HepG2 (cell line): ENCODE measurements around the gene PRKCE. TPM values are rescaled to one million over a fixed set of nuclear protein-coding genes. Genes with fewer than 3 reads are reported as not detected.

Experiments used
- ATAC-seq: fragments of 200-7000 bp; cut with Tn5 transposase; 3 replicates; pipeline ENCODE4 v1.9.1; 2020; ENCODE audit warnings: mild to moderate bottlenecking, moderate library complexity
- BruUV-seq: library from RNA; stranded (reverse); fragments of 400-500 nt; replicated peaks from 2 replicates; lab custom pipeline; 2021; lab: Mats Ljungman, UMichigan
- CTCF ChIA-PET: fragments of 300-600 bp; formaldehyde crosslinking; extraction: SDS; loops from one replicate; lab custom pipeline; 2021; ENCODE audit warnings: low total read pairs, inconsistent platforms, low intra/inter-chr PET ratio; lab: Yijun Ruan, JAX
- POLR2A ChIA-PET: fragments of 350-600 bp; sonication (Branson Sonifier 250); formaldehyde crosslinking; loops from one replicate; lab custom pipeline; 2020; ENCODE audit warnings: antibody characterized with exemption, inconsistent platforms; lab: Yijun Ruan, JAX
- DNase-seq: peaks from one replicate; pipeline ENCODE4 v3.0.0-alpha.2; 2015; ENCODE audit warnings: low spot score
- FAIRE-seq: peaks from 3 replicates; lab custom pipeline; 2011; peaks lifted over from hg19 to GRCh38; lab: Jason Lieb, UNC
- H2AFZ ChIP-seq: one replicate; pipeline ENCODE4 v1.6.1; 2011; ENCODE audit warnings: low read length, inconsistent platforms
- H3K27ac ChIP-seq: fragments of 300-600 bp; 3 replicates; pipeline ENCODE4 v1.8.0; 2011; ENCODE audit warnings: mixed run types, mild to moderate bottlenecking, mixed read lengths, low read length, inconsistent platforms; ENCODE audit not compliant: insufficient read depth; ENCODE audit errors: extremely low read length
- H3K27me3 ChIP-seq, 2 experiments: fragments of 200-600 bp in 1 of 2; 2 replicates in 1 of 2; 3 replicates in 1 of 2; pipeline versions ENCODE4 v1.6.0 to v1.8.0; 2011; ENCODE audit warnings: low read length in 2 of 2, mild to moderate bottlenecking in 2 of 2, moderate library complexity in 2 of 2, inconsistent platforms in 1 of 2; ENCODE audit not compliant: insufficient read depth in 2 of 2, control insufficient read depth in 1 of 2
- H3K36me3 ChIP-seq, 2 experiments: fragments of 200-600 bp in 1 of 2; replicated peaks in 1 of 2; 2 replicates in 1 of 2; 3 replicates in 1 of 2; pipeline versions ENCODE4 v1.5.1 to v1.8.0; 2011; ENCODE audit warnings: low read length in 2 of 2, inconsistent platforms in 1 of 2; ENCODE audit not compliant: insufficient read depth in 2 of 2, control insufficient read depth in 1 of 2
- H3K4me1 ChIP-seq: 2 replicates; pipeline ENCODE4 v1.5.1; 2012; ENCODE audit warnings: low read length, inconsistent platforms; ENCODE audit not compliant: insufficient read depth
- H3K4me2 ChIP-seq: 2 replicates; pipeline ENCODE4 v1.6.0; 2011; ENCODE audit warnings: low read depth, low read length, inconsistent platforms
- H3K4me3 ChIP-seq, 3 experiments: fragments of 200-600 bp in 1 of 3; sonication (generic), shearing (Covaris generic) in 1 of 3; replicated peaks in 1 of 3; 2 replicates each; pipeline ENCODE4 v1.5.1; 2011 to 2016; ENCODE audit warnings: low read length in 3 of 3, inconsistent platforms in 2 of 3, low read depth in 2 of 3, mild to moderate bottlenecking in 2 of 3, control low read depth in 1 of 3, mixed read lengths in 1 of 3; ENCODE audit not compliant: insufficient read depth in 1 of 3
- H3K79me2 ChIP-seq: one replicate; pipeline ENCODE4 v1.6.1; 2011; ENCODE audit warnings: low read length, inconsistent platforms; ENCODE audit not compliant: insufficient read depth
- H3K9ac ChIP-seq: 2 replicates; pipeline ENCODE4 v1.6.0; 2011; ENCODE audit warnings: mild to moderate bottlenecking, low read depth, low read length, inconsistent platforms; ENCODE audit not compliant: insufficient read depth
- H3K9me3 ChIP-seq: 2 replicates; pipeline ENCODE4 v1.5.1; 2012; ENCODE audit warnings: mild to moderate bottlenecking, low read length
- H4K20me1 ChIP-seq: 2 replicates; pipeline ENCODE4 v1.6.0; 2011; ENCODE audit warnings: inconsistent platforms, mild to moderate bottlenecking, low read length, moderate library complexity; ENCODE audit not compliant: insufficient read depth
- ADNP ChIP-seq: sonication (generic); formaldehyde crosslinking; IDR thresholded peaks from 2 replicates; pipeline ENCODE4 v1.4.0; 2020; ENCODE audit warnings: missing genetic modification reagents
- ATF7-NPFF ChIP-seq: sonication (generic); formaldehyde crosslinking; IDR thresholded peaks from 2 replicates; pipeline ENCODE4 v1.8.1; 2023; ENCODE audit warnings: mild to moderate bottlenecking, low read depth, missing genetic modification reagents, moderate library complexity
- EP300 ChIP-seq, 3 experiments: sonication (generic) in 1 of 3; formaldehyde crosslinking in 1 of 3; IDR thresholded peaks; 2 replicates each; pipeline versions ENCODE4 v1.5.1 to v1.6.1; 2011 to 2020; ENCODE audit warnings: low read depth in 2 of 3, low read length in 2 of 3, borderline replicate concordance in 1 of 3, improper control_type of control experiment in 1 of 3, mild to moderate bottlenecking in 1 of 3, missing genetic modification reagents in 1 of 3, moderate library complexity in 1 of 3
- ETV6 ChIP-seq: sonication (generic); formaldehyde crosslinking; conservative IDR thresholded peaks from 2 replicates; pipeline ENCODE4 v1.4.0; 2020; ENCODE audit warnings: missing genetic modification reagents
- GABPA ChIP-seq, 2 experiments: IDR thresholded peaks; 2 replicates each; pipeline ENCODE4 v1.6.1; 2011 to 2016; ENCODE audit warnings: low read depth in 2 of 2, low read length in 1 of 2, missing biosample characterization in 1 of 2, missing genetic modification characterization in 1 of 2
- KAT7 ChIP-seq: IDR thresholded peaks from 2 replicates; pipeline ENCODE4 v1.6.1; 2018; ENCODE audit warnings: borderline replicate concordance, missing compliant biosample characterization
- SP140L ChIP-seq: sonication (generic); formaldehyde crosslinking; IDR thresholded peaks from 2 replicates; pipeline ENCODE4 v1.4.0; 2020; ENCODE audit warnings: missing genetic modification reagents, borderline replicate concordance
- YY1 ChIP-seq: IDR thresholded peaks from 2 replicates; pipeline ENCODE4 v1.6.1; 2011; ENCODE audit warnings: low read length, low read depth, moderate library complexity, mild to moderate bottlenecking; ENCODE audit not compliant: insufficient read depth, insufficient replicate concordance
- ZBTB26 ChIP-seq: IDR thresholded peaks from 2 replicates; pipeline ENCODE4 v1.6.1; 2016; ENCODE audit warnings: missing compliant biosample characterization, missing genetic modification reagents, borderline replicate concordance
- ZNF143 ChIP-seq: sonication (generic); formaldehyde crosslinking; IDR thresholded peaks from 2 replicates; pipeline ENCODE4 v1.4.0; 2020; ENCODE audit warnings: missing genetic modification reagents
- ZNF343 ChIP-seq: sonication (generic); formaldehyde crosslinking; IDR thresholded peaks from 2 replicates; pipeline ENCODE4 v1.4.0; 2020; ENCODE audit warnings: mild to moderate bottlenecking, missing genetic modification reagents
- ZNF7 ChIP-seq: IDR thresholded peaks from 2 replicates; pipeline ENCODE4 v1.6.1; 2016; ENCODE audit warnings: missing biosample characterization, missing genetic modification reagents
- WGBS: methylation state at CpG from one replicate; pipeline ENCODE4 v1.1.6; 2017; ENCODE audit warnings: low lambda C conversion rate; 5-methylcytosine and 5-hydroxymethylcytosine counted together
- in situ Hi-C: cut with HindIII; loops from 2 replicates; pipeline ENCODE4 v1.10.0; 2017; ENCODE audit warnings: low pct_unique_long_range_greater_than_20kb; ENCODE audit not compliant: extremely low pct_ligation_motif_present
- intact Hi-C: fragments of 100-400 bp; cut with micrococcal nuclease; formaldehyde crosslinking; loops from one replicate; pipeline ENCODE4 v1.10.0; 2022; ENCODE audit not compliant: unreplicated experiment
- polyA plus RNA-seq, 8 experiments: library from polyadenylated mRNA; depleted of rRNA in 3 of 8; stranded (reverse) in 7 of 8; unstranded in 1 of 8; fragments of >200 nt; fragmentation: Illumina TruSeq in 4 of 8; extraction: Trizol in 4 of 8; gene quantifications; 2 replicates each; pipeline versions ENCODE4 v1.2.1 to v1.2.3, GENCODE V29; 2011 to 2016; ENCODE audit warnings: low read depth in 4 of 8, missing spikeins in 1 of 8, mixed read lengths in 1 of 8; ENCODE audit not compliant: insufficient read depth in 1 of 8
- total RNA-seq, 5 experiments: library from RNA; depleted of rRNA; stranded (reverse); fragments of >200 nt; fragmentation: Illumina TruSeq; extraction: Trizol; gene quantifications; 2 replicates each; pipeline ENCODE4 v1.2.3, GENCODE V29; 2016; ENCODE audit warnings: low read depth in 1 of 5
- TF ChIP-seq, protein P1 (sequence below): sonication (generic); formaldehyde crosslinking; IDR thresholded peaks from 2 replicates; pipeline ENCODE4 v1.5.1; 2020; ENCODE audit warnings: mild to moderate bottlenecking, missing genetic modification reagents, moderate library complexity
- TF ChIP-seq, protein P2 (sequence below): IDR thresholded peaks from 2 replicates; pipeline ENCODE4 v1.6.1; 2012; ENCODE audit warnings: inconsistent platforms

PRKCE gene
- total and polyA plus RNA-seq, 2 of the 13 experiments (the other 11 are each of a cell fraction or from before 2014, with no cell fraction given) = 1.0 to 3.9 TPM

DNA sequence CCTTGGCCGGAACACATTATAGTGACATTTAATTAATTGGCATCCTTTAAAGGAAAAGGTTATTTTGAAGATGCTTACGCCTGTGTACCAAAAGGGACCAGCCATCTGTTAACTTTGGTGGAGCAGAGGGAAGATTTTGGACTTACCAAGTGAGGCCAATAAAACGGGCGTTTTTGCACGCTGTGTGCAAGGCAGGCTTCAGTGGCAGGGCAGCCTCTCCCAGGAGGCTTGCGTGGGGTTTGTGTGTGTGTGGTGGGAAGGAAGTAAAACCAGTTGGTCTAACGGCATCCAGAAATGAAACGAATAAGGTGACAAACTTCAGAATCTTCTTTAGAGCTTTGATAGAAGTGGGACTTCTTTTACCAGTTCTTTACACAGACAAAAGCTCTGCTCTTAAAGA is 191.7 kb downstream of the PRKCE start:
- H3K4me1 ChIP-seq = no peaks in the 10 kb centered on the region
- in situ Hi-C loops (no loop called here), intact Hi-C loops (no loop called here)
- 79% methylated on average over 8 of the region's 8 CpGs for WGBS
- no peaks in the 10 kb centered on the region for H3K36me3 ChIP-seq
- no peak for ATAC-seq
- POLR2A ChIA-PET = no interaction called here
- BruUV-seq = no TSS peak
- no peaks in the 10 kb centered on the region for H3K9me3 ChIP-seq
- no peaks in the 10 kb centered on the region for H4K20me1 ChIP-seq
- no peaks in the 10 kb centered on the region for H3K79me2 ChIP-seq
- H3K9ac ChIP-seq = no peak overlapping the region
- H3K4me3 ChIP-seq = no peak overlapping the region
- H2AFZ ChIP-seq = no peak overlapping the region
- H3K4me2 ChIP-seq = no peak overlapping the region
- FAIRE-seq = no peak
- TF ChIP-seq SP140L (CRISPR knock-in tag) = no peak
- TF ChIP-seq, protein P1, sequence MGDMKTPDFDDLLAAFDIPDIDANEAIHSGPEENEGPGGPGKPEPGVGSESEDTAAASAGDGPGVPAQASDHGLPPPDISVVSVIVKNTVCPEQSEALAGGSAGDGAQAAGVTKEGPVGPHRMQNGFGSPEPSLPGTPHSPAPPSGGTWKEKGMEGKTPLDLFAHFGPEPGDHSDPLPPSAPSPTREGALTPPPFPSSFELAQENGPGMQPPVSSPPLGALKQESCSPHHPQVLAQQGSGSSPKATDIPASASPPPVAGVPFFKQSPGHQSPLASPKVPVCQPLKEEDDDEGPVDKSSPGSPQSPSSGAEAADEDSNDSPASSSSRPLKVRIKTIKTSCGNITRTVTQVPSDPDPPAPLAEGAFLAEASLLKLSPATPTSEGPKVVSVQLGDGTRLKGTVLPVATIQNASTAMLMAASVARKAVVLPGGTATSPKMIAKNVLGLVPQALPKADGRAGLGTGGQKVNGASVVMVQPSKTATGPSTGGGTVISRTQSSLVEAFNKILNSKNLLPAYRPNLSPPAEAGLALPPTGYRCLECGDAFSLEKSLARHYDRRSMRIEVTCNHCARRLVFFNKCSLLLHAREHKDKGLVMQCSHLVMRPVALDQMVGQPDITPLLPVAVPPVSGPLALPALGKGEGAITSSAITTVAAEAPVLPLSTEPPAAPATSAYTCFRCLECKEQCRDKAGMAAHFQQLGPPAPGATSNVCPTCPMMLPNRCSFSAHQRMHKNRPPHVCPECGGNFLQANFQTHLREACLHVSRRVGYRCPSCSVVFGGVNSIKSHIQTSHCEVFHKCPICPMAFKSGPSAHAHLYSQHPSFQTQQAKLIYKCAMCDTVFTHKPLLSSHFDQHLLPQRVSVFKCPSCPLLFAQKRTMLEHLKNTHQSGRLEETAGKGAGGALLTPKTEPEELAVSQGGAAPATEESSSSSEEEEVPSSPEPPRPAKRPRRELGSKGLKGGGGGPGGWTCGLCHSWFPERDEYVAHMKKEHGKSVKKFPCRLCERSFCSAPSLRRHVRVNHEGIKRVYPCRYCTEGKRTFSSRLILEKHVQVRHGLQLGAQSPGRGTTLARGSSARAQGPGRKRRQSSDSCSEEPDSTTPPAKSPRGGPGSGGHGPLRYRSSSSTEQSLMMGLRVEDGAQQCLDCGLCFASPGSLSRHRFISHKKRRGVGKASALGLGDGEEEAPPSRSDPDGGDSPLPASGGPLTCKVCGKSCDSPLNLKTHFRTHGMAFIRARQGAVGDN (CRISPR knock-in tag) = no peak
- no peak for TF ChIP-seq ATF7-NPFF (CRISPR knock-in tag)
- TF ChIP-seq ZNF7 (CRISPR knock-in tag) = no peak
- no peak for TF ChIP-seq EP300 (IDR thresholded peaks at IDR 0.05; ENCODE audit: low read depth in 2 of 2, low read length in 2 of 2)
- no peak for TF ChIP-seq EP300 (CRISPR knock-in tag; IDR thresholded peaks at IDR 0.05; ENCODE audit: borderline replicate concordance)
- no peak for TF ChIP-seq ETV6 (CRISPR knock-in tag)
- no peak for TF ChIP-seq GABPA (IDR thresholded peaks at IDR 0.05; ENCODE audit: low read depth, low read length)
- TF ChIP-seq GABPA (CRISPR knock-in tag; IDR thresholded peaks at IDR 0.05; ENCODE audit: low read depth) = no peak
- no peak for TF ChIP-seq ZBTB26
- no peak for TF ChIP-seq ZNF143 (CRISPR knock-in tag)
- TF ChIP-seq KAT7 = no peak
- TF ChIP-seq YY1 = no peak
- TF ChIP-seq ZNF343 = no peak
- TF ChIP-seq ADNP = no peak
- TF ChIP-seq, protein P2, sequence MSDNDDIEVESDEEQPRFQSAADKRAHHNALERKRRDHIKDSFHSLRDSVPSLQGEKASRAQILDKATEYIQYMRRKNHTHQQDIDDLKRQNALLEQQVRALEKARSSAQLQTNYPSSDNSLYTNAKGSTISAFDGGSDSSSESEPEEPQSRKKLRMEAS = no peak
- H3K27me3 ChIP-seq = no peaks in the 10 kb centered on the region; a peak in 1 of 5 replicates
- CTCF ChIA-PET = no interaction called here
- DNase-seq = no peak
- no peak overlapping the region for H3K27ac ChIP-seq
